DOHH2 (cell line): ENCODE data around the gene MYL9.

ENCODE experiments used
- H3F3A ChIP-seq: fragments of 200-600 bp; sonication (generic), shearing (Covaris generic); 2 replicates; pipeline ENCODE4 v1.6.0; 2016; ENCODE audit warnings: antibody characterized with exemption, mild to moderate bottlenecking; ENCODE audit not compliant: control insufficient read depth, insufficient read depth
- H3K27ac ChIP-seq: fragments of 200-600 bp; sonication (generic); 2 replicates; pipeline ENCODE4 v1.5.1; 2014; ENCODE audit warnings: low read depth, mild to moderate bottlenecking, low read length, moderate library complexity
- H3K27me3 ChIP-seq: fragments of 200-600 bp; sonication (generic); 2 replicates; pipeline ENCODE4 v1.6.1; 2014; ENCODE audit warnings: mild to moderate bottlenecking, low read length, mixed read lengths; ENCODE audit not compliant: control insufficient read depth
- H3K36me3 ChIP-seq: fragments of 200-600 bp; sonication (generic); 2 replicates; pipeline ENCODE4 v1.6.1; 2014; ENCODE audit warnings: mild to moderate bottlenecking, low read length, moderate library complexity, mixed read lengths; ENCODE audit not compliant: control insufficient read depth
- H3K4me1 ChIP-seq: fragments of 200-600 bp; sonication (generic); 2 replicates; pipeline ENCODE4 v1.6.1; 2014; ENCODE audit warnings: mild to moderate bottlenecking, low read length, mixed read lengths; ENCODE audit not compliant: control insufficient read depth
- H3K4me2 ChIP-seq: fragments of 200-600 bp; sonication (generic); 2 replicates; pipeline ENCODE4 v1.6.0; 2014; ENCODE audit warnings: mild to moderate bottlenecking, low read length, moderate library complexity
- H3K4me3 ChIP-seq: fragments of 200-600 bp; sonication (generic); 2 replicates; pipeline ENCODE4 v1.5.1; 2014; ENCODE audit warnings: mild to moderate bottlenecking, low read length, mixed read lengths
- H3K79me2 ChIP-seq: fragments of 200-600 bp; sonication (generic); 2 replicates; pipeline ENCODE4 v1.6.1; 2014; ENCODE audit warnings: mild to moderate bottlenecking, low read length, mixed read lengths; ENCODE audit not compliant: control insufficient read depth
- H3K9me2 ChIP-seq: fragments of 200-600 bp; sonication (generic); replicated peaks from 2 replicates; pipeline ENCODE4 v1.6.1; 2014; ENCODE audit warnings: mild to moderate bottlenecking, low read length, mixed read lengths; ENCODE audit not compliant: control insufficient read depth
- H3K9me3 ChIP-seq: fragments of 200-600 bp; sonication (generic); 2 replicates; pipeline ENCODE4 v1.6.1; 2014; ENCODE audit warnings: antibody characterized with exemption, low read length, mixed read lengths; ENCODE audit not compliant: control insufficient read depth, insufficient read depth
- H4K20me1 ChIP-seq: fragments of 200-600 bp; sonication (generic); 2 replicates; pipeline ENCODE4 v1.6.0; 2014; ENCODE audit warnings: low read depth, mild to moderate bottlenecking, antibody characterized with exemption, low read length, moderate library complexity; ENCODE audit not compliant: control insufficient read depth, insufficient read depth
- EZH2phosphoT487 ChIP-seq: fragments of 200-600 bp; sonication (generic); IDR thresholded peaks from 2 replicates; pipeline ENCODE4 v1.6.1; 2017; ENCODE audit warnings: borderline replicate concordance, mild to moderate bottlenecking, antibody characterized with exemption, low read length, moderate library complexity, mixed read lengths
- TF ChIP-seq, protein P1 (sequence below): fragments of 200-600 bp; sonication (generic); IDR thresholded peaks from one replicate; pipeline ENCODE4 v1.5.1; 2014; ENCODE audit warnings: antibody characterized with exemption, mild to moderate bottlenecking, low read depth, low read length; ENCODE audit not compliant: poor library complexity, severe bottlenecking

Gene MYL9

DNA sequence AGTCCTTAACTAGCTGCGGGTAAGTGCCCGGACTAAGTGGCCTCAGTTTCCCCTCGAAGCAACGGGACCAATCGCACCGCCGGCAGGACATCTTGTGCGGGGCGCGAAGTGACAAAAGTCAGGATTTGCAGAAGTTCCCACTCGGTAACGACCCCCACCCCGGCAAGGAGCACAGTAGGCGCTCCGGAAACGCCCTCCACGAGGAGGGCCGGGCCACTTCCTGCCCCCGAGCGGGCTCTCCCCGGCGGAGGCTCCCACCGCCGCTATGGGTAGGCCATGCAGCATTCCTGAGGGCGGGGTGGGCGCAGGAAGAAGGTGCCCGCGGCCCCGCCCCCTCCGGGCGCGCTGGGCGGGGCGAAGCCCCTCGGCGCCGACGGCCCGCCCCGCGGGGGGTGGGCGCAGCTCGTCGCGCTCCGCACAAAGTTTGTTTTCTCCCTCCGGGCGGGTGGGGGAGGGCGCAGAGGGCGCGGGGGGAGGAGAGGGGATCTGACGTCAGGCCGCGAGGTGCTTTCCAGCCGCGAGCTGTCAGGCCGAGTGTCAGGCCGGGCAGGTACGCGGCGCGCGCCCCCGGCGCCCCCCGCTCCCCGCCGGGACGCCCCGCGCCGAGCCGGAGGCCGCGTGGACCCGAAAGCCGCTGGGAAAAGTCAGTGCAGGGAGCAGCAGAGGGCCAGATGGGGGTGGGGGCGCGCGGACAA lies 31.9 kb downstream of the MYL9 start, which contains the start of gene TGIF2:
TGIF2 (plus strand) TSS at position 495 of the 695 bp plus-strand sequence. CDS start 5,178 bp downstream, outside the sequence.
- peaks cover 17% of the 10 kb centered on the region for H4K20me1 ChIP-seq
- H3K27me3 ChIP-seq = no peaks in the 10 kb centered on the region
- peaks cover 30% of the 10 kb centered on the region for H3K36me3 ChIP-seq
- peak within 1 kb of the TSS; percentile 77 for H3K27ac ChIP-seq
- H3K9me3 ChIP-seq = no peaks in the 10 kb centered on the region
- H3F3A ChIP-seq = peaks cover 16% of the 10 kb centered on the region
- H3K4me3 ChIP-seq = peak within 1 kb of the TSS; percentile 87
- no peaks in the 10 kb centered on the region for H3K9me2 ChIP-seq
- TF ChIP-seq, protein P1, sequence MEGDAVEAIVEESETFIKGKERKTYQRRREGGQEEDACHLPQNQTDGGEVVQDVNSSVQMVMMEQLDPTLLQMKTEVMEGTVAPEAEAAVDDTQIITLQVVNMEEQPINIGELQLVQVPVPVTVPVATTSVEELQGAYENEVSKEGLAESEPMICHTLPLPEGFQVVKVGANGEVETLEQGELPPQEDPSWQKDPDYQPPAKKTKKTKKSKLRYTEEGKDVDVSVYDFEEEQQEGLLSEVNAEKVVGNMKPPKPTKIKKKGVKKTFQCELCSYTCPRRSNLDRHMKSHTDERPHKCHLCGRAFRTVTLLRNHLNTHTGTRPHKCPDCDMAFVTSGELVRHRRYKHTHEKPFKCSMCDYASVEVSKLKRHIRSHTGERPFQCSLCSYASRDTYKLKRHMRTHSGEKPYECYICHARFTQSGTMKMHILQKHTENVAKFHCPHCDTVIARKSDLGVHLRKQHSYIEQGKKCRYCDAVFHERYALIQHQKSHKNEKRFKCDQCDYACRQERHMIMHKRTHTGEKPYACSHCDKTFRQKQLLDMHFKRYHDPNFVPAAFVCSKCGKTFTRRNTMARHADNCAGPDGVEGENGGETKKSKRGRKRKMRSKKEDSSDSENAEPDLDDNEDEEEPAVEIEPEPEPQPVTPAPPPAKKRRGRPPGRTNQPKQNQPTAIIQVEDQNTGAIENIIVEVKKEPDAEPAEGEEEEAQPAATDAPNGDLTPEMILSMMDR = no peak
- TF ChIP-seq EZH2phosphoT487 = no peak
- peaks cover 54% of the 10 kb centered on the region for H3K79me2 ChIP-seq
- peaks cover 27% of the 10 kb centered on the region for H3K4me1 ChIP-seq
- peak within 1 kb of the TSS; percentile 100 for H3K4me2 ChIP-seq

DNA sequence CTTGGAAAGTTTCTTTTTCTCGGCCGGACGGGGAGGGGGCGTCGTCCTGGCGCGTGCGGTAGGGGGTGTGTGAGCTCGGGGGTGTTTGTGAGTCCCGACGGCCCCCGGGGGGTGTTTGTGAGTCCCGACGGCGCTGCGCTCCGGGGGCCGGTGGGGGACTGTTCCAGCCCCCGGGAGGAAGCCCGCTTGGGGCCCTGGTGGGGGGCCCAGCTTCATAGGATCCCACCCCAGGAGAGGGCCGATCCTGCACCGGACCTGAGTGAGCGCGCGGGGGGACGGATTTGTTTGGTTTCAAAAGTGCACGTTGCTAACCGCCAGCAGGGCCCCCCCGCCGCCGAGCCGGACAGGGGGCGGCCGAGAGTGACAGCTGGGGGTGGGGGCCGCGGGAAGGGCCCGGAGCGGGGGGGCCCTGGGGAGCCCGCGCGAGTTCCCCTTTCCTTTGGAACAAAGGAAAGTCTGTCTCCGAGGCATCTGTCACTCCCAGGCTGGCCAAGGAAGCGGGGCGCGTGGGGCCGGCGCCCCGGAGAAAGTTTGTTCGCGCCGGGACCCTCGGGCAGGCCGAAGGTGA lies 32.6 kb downstream of the MYL9 start:
- H3K79me2 ChIP-seq = peaks cover 60% of the 10 kb centered on the region
- no peaks in the 10 kb centered on the region for H3K9me3 ChIP-seq
- peak overlapping the region; percentile 77 for H3K27ac ChIP-seq
- H3K36me3 ChIP-seq = peaks cover 37% of the 10 kb centered on the region
- peaks cover 27% of the 10 kb centered on the region for H3K4me1 ChIP-seq
- peaks cover 16% of the 10 kb centered on the region for H3F3A ChIP-seq
- H3K4me2 ChIP-seq = peak overlapping the region; percentile 93
- H3K9me2 ChIP-seq = no peaks in the 10 kb centered on the region
- TF ChIP-seq, protein P1 = peak; percentile 25
- TF ChIP-seq EZH2phosphoT487 = no peak
- H3K4me3 ChIP-seq = peak overlapping the region; percentile 87
- H4K20me1 ChIP-seq = peaks cover 21% of the 10 kb centered on the region
- no peaks in the 10 kb centered on the region for H3K27me3 ChIP-seq

DNA sequence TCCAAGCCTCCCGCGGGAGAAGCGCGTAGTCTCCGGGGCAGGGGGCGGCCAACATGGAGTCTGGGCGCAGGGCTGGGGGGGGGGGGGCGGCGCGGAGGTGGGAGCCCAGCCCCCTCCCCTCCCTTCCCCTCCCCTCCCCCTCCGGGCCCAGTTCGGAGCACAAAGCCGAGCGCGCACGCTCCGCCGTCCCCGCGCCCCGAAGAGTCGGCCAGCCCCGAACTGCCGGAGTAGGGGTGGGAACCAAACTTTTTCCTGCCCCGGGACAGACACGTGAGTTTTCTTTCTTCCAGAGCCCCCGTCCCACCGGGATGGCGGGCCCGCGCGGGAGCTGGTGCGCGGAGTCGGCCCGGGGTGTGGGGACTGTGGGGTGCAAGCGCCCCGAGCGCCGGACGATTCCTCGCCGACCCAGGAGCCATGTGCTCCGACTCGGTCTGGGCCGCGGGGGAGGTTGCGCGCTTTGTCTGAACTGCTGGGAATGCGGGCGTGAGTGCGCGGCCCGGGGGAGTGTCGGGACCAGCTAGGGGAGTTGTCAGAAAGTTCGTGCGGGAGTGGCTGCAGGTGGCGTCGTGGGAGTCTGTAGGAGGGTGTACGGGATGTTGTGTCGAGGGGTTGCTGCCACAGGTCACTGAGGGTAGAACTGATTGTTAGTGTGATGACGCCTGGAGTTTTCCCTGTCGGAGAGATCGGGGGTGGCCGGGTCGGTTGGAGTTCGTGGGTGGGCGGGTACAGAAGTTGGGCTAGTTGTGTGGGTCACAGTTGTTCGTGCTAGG lies 33.2 kb downstream of the MYL9 start:
- Histone ChIP-seq H3K9me2 (no peaks in the 10 kb centered on the region), H3K27ac (peak overlapping the region; percentile 77), H3K27me3 (no peaks in the 10 kb centered on the region), H3K9me3 (no peaks in the 10 kb centered on the region), H3F3A (peaks cover 16% of the 10 kb centered on the region), H3K4me2 (peak overlapping the region; percentile 93), H3K36me3 (peaks cover 43% of the 10 kb centered on the region), H3K4me3 (peak overlapping the region; percentile 87), H3K4me1 (peaks cover 27% of the 10 kb centered on the region), H4K20me1 (peaks cover 21% of the 10 kb centered on the region), H3K79me2 (peaks cover 65% of the 10 kb centered on the region)
- no peak for TF ChIP-seq EZH2phosphoT487
- TF ChIP-seq, protein P1 = no peak
